GM12875 (cell line): ENCODE data around the gene CCDC127.
"Not testable (repeated sequence)": the region's sequence is repeated elsewhere in the genome, so short reads cannot be mapped to it uniquely, and the experiment has no call there.

Source experiments
- H3K4me3 ChIP-seq: one replicate; pipeline ENCODE4 v1.5.1; 2011; ENCODE audit warnings: low read depth, low read length, control low read depth
- CTCF ChIP-seq: IDR thresholded peaks from 2 replicates; pipeline ENCODE4 v1.5.1; 2011; ENCODE audit warnings: low read depth, mild to moderate bottlenecking, control low read depth, inconsistent platforms, low read length, moderate library complexity, borderline replicate concordance; ENCODE audit not compliant: insufficient read depth

The CCDC127 gene

DNA sequence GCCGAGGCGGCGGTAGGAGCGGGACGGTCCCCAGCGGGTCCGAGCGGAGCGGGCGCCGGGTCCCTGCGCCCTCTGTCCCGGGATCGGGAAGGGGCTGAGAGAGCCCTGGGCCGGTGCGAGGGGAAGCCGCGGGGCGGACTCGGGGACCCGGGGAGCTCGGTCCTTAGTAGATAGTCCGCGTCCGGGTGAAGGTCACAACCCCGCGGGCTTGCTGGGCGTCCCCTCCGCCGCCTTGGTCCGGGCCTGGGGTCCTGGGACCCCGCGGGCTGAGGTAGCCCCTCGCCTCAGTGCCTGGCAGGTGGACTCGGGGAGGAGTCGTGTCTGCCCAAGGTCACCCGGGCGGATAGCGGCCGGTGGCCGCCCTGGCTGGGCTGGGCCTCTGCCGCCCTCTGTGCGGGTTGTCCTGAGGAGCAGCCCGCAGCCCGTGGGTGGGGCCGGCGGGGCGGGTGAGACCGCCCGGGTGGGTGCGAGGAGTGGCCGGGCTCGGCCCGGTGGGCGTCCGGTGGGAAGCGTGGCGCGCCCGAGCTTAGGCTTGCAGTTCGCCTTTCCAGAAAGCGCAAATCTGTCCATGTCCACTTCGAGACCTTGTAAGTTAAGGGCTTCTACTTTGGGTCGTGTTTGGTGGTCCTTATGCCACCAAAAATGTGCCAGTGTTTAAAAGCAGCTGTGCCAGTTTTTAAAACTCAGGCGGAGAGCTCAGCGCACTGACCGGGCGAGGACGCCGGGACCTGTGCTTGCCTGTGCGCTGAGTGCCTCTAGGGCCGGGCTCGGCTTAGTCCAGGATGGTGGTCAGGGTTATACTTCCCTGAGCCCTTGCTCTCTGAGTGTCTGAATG, 721 bp upstream of the CCDC127 start:
- TF ChIP-seq CTCF, result no peak

DNA sequence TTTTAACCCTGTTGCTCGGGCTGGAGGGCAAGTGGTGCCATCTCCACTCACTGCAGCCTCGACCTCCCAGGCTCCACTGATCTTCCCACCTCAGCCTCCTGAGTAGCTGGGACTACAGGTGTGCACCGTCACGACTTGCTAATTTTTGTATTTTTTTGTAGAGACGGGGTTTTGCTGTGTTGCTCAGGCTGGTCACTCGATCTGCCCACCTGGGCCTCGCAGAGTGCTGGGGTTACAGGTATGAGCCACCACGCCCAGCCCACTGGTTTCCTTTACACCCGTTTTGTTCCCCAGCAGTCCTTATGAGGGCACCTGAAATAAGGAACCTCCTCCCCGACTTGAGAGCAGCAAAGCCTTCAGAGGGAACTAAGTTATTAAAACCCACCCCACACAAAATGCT, 1.9 kb downstream of the CCDC127 start:
- not testable (repeated sequence) for H3K4me3 ChIP-seq

More for the DNA sequence above, 721 bp upstream of the CCDC127 start:
- H3K4me3 ChIP-seq, result peak overlapping the region; percentile 92

- H3K4me3 ChIP-seq, result not testable (repeated sequence)
Observed at GRCh38 chr5:215256-215655, 2.7 kb downstream of the CCDC127 start.

GRCh38 chr5:213803-214395, 4.1 kb downstream of the CCDC127 start:
- TF ChIP-seq CTCF, result no peak
- no peak overlapping the region for H3K4me3 ChIP-seq

DNA sequence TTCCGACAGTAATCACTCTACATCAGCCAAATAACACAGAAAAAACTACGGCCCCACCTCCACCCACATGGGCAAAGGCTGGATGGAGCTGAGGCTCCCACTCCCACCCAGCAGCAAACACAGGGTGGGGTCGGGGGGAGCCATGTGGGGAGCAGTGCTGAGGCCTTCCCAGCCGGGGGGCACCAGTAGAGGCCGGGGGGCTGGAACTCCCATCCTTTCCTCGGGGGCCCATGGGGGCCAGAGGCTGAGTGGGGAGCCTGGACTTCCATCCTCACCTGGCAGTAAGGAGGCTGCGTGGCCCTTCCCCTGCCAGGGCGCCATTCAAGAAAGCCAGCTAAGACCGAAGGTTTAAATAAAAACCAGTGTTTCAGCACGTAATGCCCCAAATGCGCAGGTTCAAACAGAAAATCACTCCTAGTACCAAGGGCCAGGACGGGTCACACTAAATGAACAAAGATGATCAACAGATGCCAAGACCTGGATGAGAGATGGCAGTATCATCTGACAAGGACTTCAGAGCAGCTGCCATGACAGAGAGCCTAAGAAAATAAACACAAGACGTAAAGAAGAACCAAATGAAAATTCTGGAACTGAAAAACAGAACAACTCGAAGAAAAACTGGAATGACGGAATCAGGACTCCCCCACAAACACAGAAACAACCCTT, 9.4 kb downstream of the CCDC127 start:
- no peak overlapping the region for H3K4me3 ChIP-seq
- no peak for TF ChIP-seq CTCF

DNA sequence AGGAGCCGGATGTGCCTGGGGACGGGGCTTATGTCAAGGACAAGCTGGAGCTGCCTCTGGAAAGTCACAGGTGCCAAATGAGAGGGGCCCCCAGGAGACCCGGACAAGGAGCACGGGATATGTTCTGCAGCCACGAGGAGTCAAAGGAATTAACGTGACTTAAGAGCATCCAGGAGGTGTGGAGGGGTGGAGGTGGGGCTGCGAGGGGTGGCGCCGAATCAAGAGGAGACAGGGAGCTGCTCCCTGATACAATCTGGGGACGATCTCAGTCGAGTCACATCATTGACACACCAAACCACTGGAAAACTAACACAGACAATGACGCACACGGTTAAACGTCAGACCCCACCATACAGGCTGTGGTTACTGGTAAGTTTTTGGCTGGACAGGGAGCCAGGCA, 10.4 kb downstream of the CCDC127 start:
- H3K4me3 ChIP-seq, result no peak overlapping the region
- TF ChIP-seq CTCF, result no peak

GRCh38 chr5:206927-207536, 10.9 kb downstream of the CCDC127 start:
- TF ChIP-seq CTCF, result no peak
- H3K4me3 ChIP-seq, result no peak overlapping the region

GRCh38 chr5:206406-206805, 11.5 kb downstream of the CCDC127 start:
- H3K4me3 ChIP-seq, result no peak overlapping the region
- TF ChIP-seq CTCF, result no peak
